ENCODE data around the gene ATL3.

ATL3 gene

GRCh38 chr11:63711838-63712237 lies 40.7 kb upstream of the ATL3 start:
- no peaks in the 10 kb centered on the region for H3K27me3 Mint-ChIP-seq (ENCODE audit: low read depth)
- no peaks in the 10 kb centered on the region for H3K9me3 Mint-ChIP-seq
- H3K4me3 Mint-ChIP-seq, result no peak overlapping the region
- TF ChIP-seq CTCF (IDR thresholded peaks at IDR 0.05; ENCODE audit: unreplicated experiment in 3 of 3), result no peak
- H3K27ac Mint-ChIP-seq, result no peak overlapping the region
- H3K4me1 Mint-ChIP-seq, result peaks cover 20% of the 10 kb centered on the region
- no peaks in the 10 kb centered on the region for H3K36me3 Mint-ChIP-seq (ENCODE audit: low read depth)

- H3K9me3 Mint-ChIP-seq, result no peaks in the 10 kb centered on the region
Observed at GRCh38 chr11:63710476-63711217, 39.5 kb upstream of the ATL3 start.

GRCh38 chr11:63709336-63709884 lies 38.2 kb upstream of the ATL3 start:
- no peak overlapping the region for H3K27ac Mint-ChIP-seq
- TF ChIP-seq CTCF (IDR thresholded peaks at IDR 0.05; ENCODE audit: unreplicated experiment in 3 of 3), result no peak

More at GRCh38 chr11:63710476-63711217, 39.5 kb upstream of the ATL3 start:
- H3K27me3 Mint-ChIP-seq (ENCODE audit: low read depth), result no peaks in the 10 kb centered on the region
- TF ChIP-seq CTCF (IDR thresholded peaks at IDR 0.05; ENCODE audit: unreplicated experiment in 3 of 3), result no peak
- H3K4me3 Mint-ChIP-seq, result peak overlapping the region in 1 of 3 experiments; percentile 21
- peak overlapping the region; percentile 66 to 88 (median 87) for H3K27ac Mint-ChIP-seq
- H3K4me1 Mint-ChIP-seq, result peaks cover 20% of the 10 kb centered on the region
- H3K36me3 Mint-ChIP-seq (ENCODE audit: low read depth), result no peaks in the 10 kb centered on the region

GRCh38 chr11:63708764-63709163 lies 37.6 kb upstream of the ATL3 start:
- no peak for TF ChIP-seq CTCF (IDR thresholded peaks at IDR 0.05; ENCODE audit: unreplicated experiment in 3 of 3)
- Mint-ChIP-seq H3K27me3 (ENCODE audit: low read depth) (no peaks in the 10 kb centered on the region), H3K4me1 (peaks cover 20% of the 10 kb centered on the region), H3K4me3 (no peak overlapping the region), H3K9me3 (no peaks in the 10 kb centered on the region), H3K36me3 (ENCODE audit: low read depth) (no peaks in the 10 kb centered on the region), H3K27ac (no peak overlapping the region)

More at GRCh38 chr11:63709336-63709884, 38.2 kb upstream of the ATL3 start:
- Mint-ChIP-seq H3K9me3 (no peaks in the 10 kb centered on the region), H3K4me3 (no peak overlapping the region), H3K27me3 (ENCODE audit: low read depth) (no peaks in the 10 kb centered on the region), H3K4me1 (peaks cover 20% of the 10 kb centered on the region), H3K36me3 (ENCODE audit: low read depth) (no peaks in the 10 kb centered on the region)

- no peaks in the 10 kb centered on the region for H3K9me3 Mint-ChIP-seq
- no peak for TF ChIP-seq CTCF (IDR thresholded peaks at IDR 0.05; ENCODE audit: unreplicated experiment in 3 of 3)
- peak overlapping the region in 1 of 3 experiments; percentile 37 for H3K27ac Mint-ChIP-seq
- no peak overlapping the region for H3K4me3 Mint-ChIP-seq
- H3K27me3 Mint-ChIP-seq (ENCODE audit: low read depth), result no peaks in the 10 kb centered on the region
- peaks cover 16% of the 10 kb centered on the region for H3K4me1 Mint-ChIP-seq
- peaks cover 4% of the 10 kb centered on the region for H3K36me3 Mint-ChIP-seq (ENCODE audit: low read depth)
Observed at GRCh38 chr11:63705526-63705925, 34.4 kb upstream of the ATL3 start.

GRCh38 chr11:63699896-63700295 lies 28.7 kb upstream of the ATL3 start:
- Mint-ChIP-seq H3K27ac (peak overlapping the region in 2 of 3 experiments; percentile 4 to 66), H3K9me3 (no peaks in the 10 kb centered on the region), H3K4me1 (peaks cover 10% of the 10 kb centered on the region), H3K36me3 (ENCODE audit: low read depth) (peaks cover 8% of the 10 kb centered on the region), H3K4me3 (no peak overlapping the region), H3K27me3 (ENCODE audit: low read depth) (no peaks in the 10 kb centered on the region)
- TF ChIP-seq CTCF (IDR thresholded peaks at IDR 0.05; ENCODE audit: unreplicated experiment in 3 of 3), result no peak

Measured in nephron (organoid).